Endothelial cell of umbilical vein (primary cell): ENCODE data around the gene EIF3A. TPM values are rescaled to one million over a fixed set of nuclear protein-coding genes. Genes with fewer than 3 reads are reported as not detected.

Experiments used
- BruUV-seq: library from RNA; stranded (reverse); fragments of 400-500 nt; replicated peaks from 2 replicates; lab custom pipeline; 2021; lab: Mats Ljungman, UMichigan
- CTCF ChIA-PET: fragments of 300-600, 350-600 bp; sonication (Branson Sonifier 250); formaldehyde crosslinking; loops from one replicate; lab custom pipeline; 2021; ENCODE audit warnings: antibody characterized with exemption, inconsistent platforms; lab: Charles Lee
- POLR2A ChIA-PET: fragments of 300-600, 350-600 bp; sonication (Branson Sonifier 250); formaldehyde crosslinking; loops from one replicate; lab custom pipeline; 2021; ENCODE audit warnings: antibody characterized with exemption, inconsistent platforms; lab: Charles Lee
- DNase-seq: peaks from one replicate; pipeline ENCODE4 v3.0.0-alpha.2; 2011; ENCODE audit warnings: low read depth, low spot score
- FAIRE-seq: peaks from 2 replicates; lab custom pipeline; 2011; peaks lifted over from hg19 to GRCh38; lab: Jason Lieb, UNC
- H2AFZ ChIP-seq: 2 replicates; pipeline ENCODE4 v1.6.0; 2012; ENCODE audit warnings: low read depth, low read length, control low read depth, inconsistent platforms
- H3K27ac ChIP-seq: 2 replicates; pipeline ENCODE4 v1.5.1; 2011; ENCODE audit warnings: low read depth, mild to moderate bottlenecking, control low read depth, low read length, moderate library complexity; ENCODE audit not compliant: insufficient read depth
- H3K27me3 ChIP-seq, 2 experiments: 2 replicates each; pipeline versions ENCODE4 v1.6.0 to v1.6.1; 2011; ENCODE audit warnings: low read length in 2 of 2, mixed read lengths in 1 of 2; ENCODE audit not compliant: control insufficient read depth in 2 of 2, insufficient read depth in 2 of 2
- H3K36me3 ChIP-seq, 2 experiments: 2 replicates in 1 of 2; 3 replicates in 1 of 2; pipeline ENCODE4 v1.5.1; 2011; ENCODE audit warnings: low read length in 2 of 2, mild to moderate bottlenecking in 1 of 2, moderate library complexity in 1 of 2; ENCODE audit not compliant: control insufficient read depth in 2 of 2, insufficient read depth in 2 of 2; ENCODE audit errors: extremely low read depth in 1 of 2
- H3K4me1 ChIP-seq: 3 replicates; pipeline ENCODE4 v1.5.1; 2011; ENCODE audit warnings: mild to moderate bottlenecking, low read length; ENCODE audit not compliant: control insufficient read depth, insufficient read depth; ENCODE audit errors: extremely low read depth
- H3K4me2 ChIP-seq: 2 replicates; pipeline ENCODE4 v1.6.1; 2011; ENCODE audit warnings: low read length, control low read depth, mixed read lengths; ENCODE audit not compliant: insufficient read depth
- H3K4me3 ChIP-seq, 3 experiments: fragments of 200-600 bp in 1 of 3; sonication (generic), shearing (Covaris generic) in 1 of 3; replicated peaks in 1 of 3; 2 replicates each; pipeline ENCODE4 v1.5.1; 2011 to 2016; ENCODE audit warnings: control low read depth in 3 of 3, low read length in 3 of 3, mild to moderate bottlenecking in 2 of 3, inconsistent platforms in 1 of 3, low read depth in 1 of 3, moderate library complexity in 1 of 3; ENCODE audit not compliant: insufficient read depth in 1 of 3
- H3K79me2 ChIP-seq: 2 replicates; pipeline ENCODE4 v1.6.0; 2012; ENCODE audit warnings: low read length, inconsistent platforms; ENCODE audit not compliant: control insufficient read depth, insufficient read depth
- H3K9ac ChIP-seq: replicated peaks from 2 replicates; pipeline ENCODE3; 2011; ENCODE audit warnings: low read length, control low read depth; ENCODE audit not compliant: insufficient read depth; ENCODE audit errors: extremely low read depth
- H3K9me1 ChIP-seq: replicated peaks from 3 replicates; pipeline ENCODE4 v1.6.0; 2011; ENCODE audit warnings: mild to moderate bottlenecking, low read length; ENCODE audit not compliant: control insufficient read depth, insufficient read depth; ENCODE audit errors: extremely low read depth
- H3K9me3 ChIP-seq: replicated peaks from 2 replicates; pipeline ENCODE4 v1.5.1; 2012; ENCODE audit warnings: low read length, inconsistent platforms; ENCODE audit not compliant: control insufficient read depth, insufficient read depth
- H4K20me1 ChIP-seq: replicated peaks from 2 replicates; pipeline ENCODE3; 2011; ENCODE audit warnings: mild to moderate bottlenecking, low read length; ENCODE audit not compliant: control insufficient read depth, insufficient read depth; ENCODE audit errors: extremely low read depth
- CTCF ChIP-seq, 2 donors: IDR thresholded peaks; 1 replicate in 1 of 2; 2 replicates in 1 of 2; pipeline ENCODE4 v1.5.1; 2011; ENCODE audit warnings: low read length in 2 of 2, mild to moderate bottlenecking in 2 of 2, moderate library complexity in 2 of 2, control low read depth in 1 of 2, inconsistent platforms in 1 of 2, low read depth in 1 of 2; ENCODE audit not compliant: insufficient read depth in 1 of 2; ENCODE audit errors: extremely low read depth in 1 of 2
- EZH2 ChIP-seq: IDR thresholded peaks from 2 replicates; pipeline ENCODE4 v1.6.1; 2012; ENCODE audit warnings: borderline replicate concordance, low read depth, mild to moderate bottlenecking, moderate library complexity, low read length, inconsistent platforms; ENCODE audit not compliant: severe bottlenecking
- FOS ChIP-seq: IDR thresholded peaks from 2 replicates; pipeline ENCODE4 v1.6.1; 2011; ENCODE audit warnings: mild to moderate bottlenecking, low read length, moderate library complexity, borderline replicate concordance; ENCODE audit not compliant: insufficient read depth
- GATA2 ChIP-seq: IDR thresholded peaks from 2 replicates; pipeline ENCODE4 v1.7.0; 2011; ENCODE audit warnings: low read depth, mild to moderate bottlenecking, moderate library complexity, mixed read lengths, low read length; ENCODE audit not compliant: insufficient read length, insufficient read depth
- JUN ChIP-seq: IDR thresholded peaks from 2 replicates; pipeline ENCODE4 v1.6.1; 2011; ENCODE audit warnings: borderline replicate concordance, low read depth; ENCODE audit not compliant: insufficient read length, insufficient read depth
- MYC ChIP-seq: IDR thresholded peaks from one replicate; pipeline ENCODE4 v1.6.1; 2011; ENCODE audit warnings: mild to moderate bottlenecking, low read depth, low read length
- POLR2A ChIP-seq: IDR thresholded peaks from 2 replicates; pipeline ENCODE4 v1.6.1; 2012; ENCODE audit warnings: low read depth, mild to moderate bottlenecking, control low read depth, low read length
- POLR2AphosphoS5 ChIP-seq: IDR thresholded peaks from 2 replicates; pipeline ENCODE4 v1.6.1; 2012; ENCODE audit warnings: low read depth, mild to moderate bottlenecking, control low read depth, low read length, moderate library complexity; ENCODE audit not compliant: insufficient read depth
- dilution Hi-C: fragments of 300-500 bp; cut with MboI; formaldehyde crosslinking; loops from one replicate; pipeline ENCODE4 v1.15.0; 2019; ENCODE audit warnings: low sequenced_read_pairs; ENCODE audit not compliant: extremely low pct_ligation_motif_present
- intact Hi-C: fragments of 100-400 bp; cut with micrococcal nuclease; formaldehyde crosslinking; loops from one replicate; pipeline ENCODE4 v1.10.0; 2022
- polyA plus RNA-seq, 4 experiments: library from polyadenylated mRNA; depleted of rRNA in 3 of 4; stranded (reverse) in 3 of 4; unstranded in 1 of 4; fragments of >200 nt; gene quantifications; 2 replicates each; pipeline versions ENCODE4 v1.2.1 to v1.2.3, GENCODE V29; 2011 to 2012; ENCODE audit warnings: missing spikeins in 1 of 4
- total RNA-seq: library from RNA; stranded (reverse); gene quantifications from 2 replicates; pipeline ENCODE4 v1.2.3, GENCODE V29; 2021
- TF ChIP-seq, protein P1 (sequence below): IDR thresholded peaks from 2 replicates; pipeline ENCODE4 v1.6.1; 2011; ENCODE audit not compliant: insufficient read depth, insufficient read length

EIF3A gene
- total and polyA plus RNA-seq, 2 donors (not counting 3 experiments of a cell fraction or from before 2014, with no cell fraction given) = 27.6 to 159 TPM

GRCh38 chr10:118992496-118992895 lies 88.1 kb downstream of the EIF3A start:
- Histone ChIP-seq H2AFZ (no peak overlapping the region), H3K27me3 (peaks cover 0 to 2% of the 10 kb centered on the region in 2 experiments), H3K36me3 (no peaks in the 10 kb centered on the region), H4K20me1 (no peaks in the 10 kb centered on the region), H3K9me1 (no peaks in the 10 kb centered on the region), H3K79me2 (no peaks in the 10 kb centered on the region), H3K9me3 (no peaks in the 10 kb centered on the region), H3K4me2 (no peak overlapping the region), H3K4me3 (no peak overlapping the region), H3K4me1 (no peaks in the 10 kb centered on the region), H3K27ac (no peak overlapping the region), H3K9ac (no peak overlapping the region)
- DNase-seq (no peak), FAIRE-seq (no peak)
- TF ChIP-seq JUN (no peak), EZH2 (no peak), CTCF (IDR thresholded peaks at IDR 0.05; ENCODE audit: extremely low read depth in 1 of 2, insufficient read depth in 1 of 2, low read depth in 1 of 2, low read length in 2 of 2) (no peak), POLR2AphosphoS5 (no peak), POLR2A (no peak), MYC (no peak), GATA2 (no peak), FOS (no peak)
- TF ChIP-seq, protein P1, sequence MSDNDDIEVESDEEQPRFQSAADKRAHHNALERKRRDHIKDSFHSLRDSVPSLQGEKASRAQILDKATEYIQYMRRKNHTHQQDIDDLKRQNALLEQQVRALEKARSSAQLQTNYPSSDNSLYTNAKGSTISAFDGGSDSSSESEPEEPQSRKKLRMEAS = no peak
- no TSS peak for BruUV-seq
- CTCF ChIA-PET = no interaction called here
- intact Hi-C loops = no loop called here
- dilution Hi-C loops = no loop called here
- POLR2A ChIA-PET = no interaction called here
